WTC11 (cell line): Measurements from ENCODE around the gene SFT2D2. TPM values are rescaled to one million over a fixed set of nuclear protein-coding genes. Genes with fewer than 3 reads are reported as not detected.

Experiments
- ATAC-seq: fragments of 200-7000 bp; cut with Tn5 transposase; 2 replicates; pipeline ENCODE4 v1.10.0; 2021; ENCODE audit warnings: mild to moderate bottlenecking, moderate library complexity
- CTCF ChIA-PET: fragments of 300-600 bp; sonication (Branson Sonifier 250); formaldehyde crosslinking; loops from one replicate; lab custom pipeline; 2021; ENCODE audit warnings: antibody characterized with exemption; lab: Charles Lee
- POLR2A ChIA-PET: fragments of 350-600 bp; sonication (Branson Sonifier 250); formaldehyde crosslinking; loops from one replicate; lab custom pipeline; 2021; ENCODE audit warnings: antibody characterized with exemption; lab: Charles Lee
- DNase-seq: peaks from one replicate; pipeline ENCODE4 v3.0.0; 2021; ENCODE audit warnings: low spot score
- H3K27ac Mint-ChIP-seq: 2 replicates; pipeline ENCODE4 v1.8.0; 2021; ENCODE audit warnings: mixed read lengths
- H3K27me3 Mint-ChIP-seq: 2 replicates; pipeline ENCODE4 v1.8.0; 2021; ENCODE audit warnings: low read depth, mild to moderate bottlenecking, moderate library complexity, mixed read lengths
- H3K36me3 Mint-ChIP-seq: 2 replicates; pipeline ENCODE4 v1.8.0; 2021; ENCODE audit warnings: mixed read lengths
- H3K4me1 Mint-ChIP-seq: 2 replicates; pipeline ENCODE4 v1.8.0; 2022; ENCODE audit warnings: mixed read lengths
- H3K4me3 Mint-ChIP-seq: 2 replicates; pipeline ENCODE4 v1.8.0; 2021; ENCODE audit warnings: mild to moderate bottlenecking, moderate library complexity, mixed read lengths
- H3K9me3 Mint-ChIP-seq: 2 replicates; pipeline ENCODE4 v1.8.0; 2021; ENCODE audit warnings: mixed read lengths
- CREM ChIP-seq: sonication (generic); formaldehyde crosslinking; IDR thresholded peaks from 2 replicates; pipeline ENCODE4 v1.8.1; 2022; ENCODE audit warnings: mild to moderate bottlenecking, missing genetic modification reagents, moderate library complexity
- E2F1 ChIP-seq: sonication (generic); formaldehyde crosslinking; IDR thresholded peaks from 2 replicates; pipeline ENCODE4 v1.8.0; 2022; ENCODE audit warnings: mild to moderate bottlenecking, missing genetic modification reagents
- EMX1 ChIP-seq: fragments of 250-450 bp; sonication (Bioruptor Pico); IDR thresholded peaks from 2 replicates; pipeline ENCODE4 v1.8.0; 2021; ENCODE audit warnings: mild to moderate bottlenecking
- FOXP1 ChIP-seq: sonication (generic); formaldehyde crosslinking; IDR thresholded peaks from 2 replicates; pipeline ENCODE4 v1.8.0; 2022; ENCODE audit warnings: missing genetic modification reagents, mild to moderate bottlenecking, moderate library complexity, borderline replicate concordance
- JAZF1 ChIP-seq: fragments of 250-450 bp; sonication (Bioruptor Pico); IDR thresholded peaks from 2 replicates; pipeline ENCODE4 v1.9.0; 2021; ENCODE audit warnings: moderate library complexity, mild to moderate bottlenecking, inconsistent platforms
- NR1H2 ChIP-seq: sonication (generic); formaldehyde crosslinking; IDR thresholded peaks from 2 replicates; pipeline ENCODE4 v1.9.0; 2021; ENCODE audit warnings: mild to moderate bottlenecking, moderate library complexity, missing genetic modification reagents
- NR2C2 ChIP-seq: sonication (generic); formaldehyde crosslinking; IDR thresholded peaks from 2 replicates; pipeline ENCODE4 v1.8.0; 2022; ENCODE audit warnings: mild to moderate bottlenecking, missing genetic modification reagents
- PREB ChIP-seq: sonication (generic); formaldehyde crosslinking; IDR thresholded peaks from 2 replicates; pipeline ENCODE4 v1.8.1; 2022; ENCODE audit warnings: mild to moderate bottlenecking, missing genetic modification reagents, moderate library complexity, borderline replicate concordance
- SMAD3 ChIP-seq: sonication (generic); formaldehyde crosslinking; IDR thresholded peaks from 2 replicates; pipeline ENCODE4 v1.8.0; 2022; ENCODE audit warnings: missing genetic modification reagents, mild to moderate bottlenecking, borderline replicate concordance
- SP1 ChIP-seq: sonication (generic); formaldehyde crosslinking; conservative IDR thresholded peaks from 2 replicates; pipeline ENCODE4 v1.8.1; 2022; ENCODE audit warnings: missing genetic modification reagents
- STAT6 ChIP-seq: sonication (generic); formaldehyde crosslinking; conservative IDR thresholded peaks from 2 replicates; pipeline ENCODE4 v1.8.1; 2023; ENCODE audit warnings: mild to moderate bottlenecking, low read depth, missing genetic modification reagents, moderate library complexity
- TCF7 ChIP-seq: sonication (generic); formaldehyde crosslinking; IDR thresholded peaks from 2 replicates; pipeline ENCODE4 v1.8.0; 2022; ENCODE audit warnings: mild to moderate bottlenecking, low read depth, missing genetic modification reagents, moderate library complexity
- USF1 ChIP-seq: sonication (generic); formaldehyde crosslinking; IDR thresholded peaks from 2 replicates; pipeline ENCODE4 v1.8.0; 2022; ENCODE audit warnings: mild to moderate bottlenecking, missing genetic modification reagents
- ZBTB21 ChIP-seq: sonication (generic); formaldehyde crosslinking; IDR thresholded peaks from 2 replicates; pipeline ENCODE4 v1.8.1; 2023; ENCODE audit warnings: mild to moderate bottlenecking, missing genetic modification reagents, borderline replicate concordance
- ZBTB43 ChIP-seq: sonication (generic); formaldehyde crosslinking; IDR thresholded peaks from 2 replicates; pipeline ENCODE4 v1.8.1; 2023; ENCODE audit warnings: mild to moderate bottlenecking, missing genetic modification reagents
- ZNF317 ChIP-seq: sonication (generic); formaldehyde crosslinking; IDR thresholded peaks from 2 replicates; pipeline ENCODE4 v1.8.1; 2023; ENCODE audit warnings: low read depth, mild to moderate bottlenecking, moderate library complexity, missing genetic modification reagents, borderline replicate concordance
- ZNF396 ChIP-seq: fragments of 250-450 bp; sonication (Bioruptor Pico); IDR thresholded peaks from 2 replicates; pipeline ENCODE4 v1.8.0; 2021; ENCODE audit warnings: mild to moderate bottlenecking, moderate library complexity, borderline replicate concordance
- total RNA-seq: library from RNA; stranded (reverse); gene quantifications from 3 replicates; pipeline ENCODE4 v1.2.3, GENCODE V29; 2021
- TF ChIP-seq, protein P1 (sequence below): sonication (generic); formaldehyde crosslinking; conservative IDR thresholded peaks from 2 replicates; pipeline ENCODE4 v1.8.1; 2022; ENCODE audit warnings: mild to moderate bottlenecking, missing genetic modification reagents
- TF ChIP-seq, protein P2 (sequence below): sonication (generic); formaldehyde crosslinking; IDR thresholded peaks from 2 replicates; pipeline ENCODE4 v1.8.0; 2022; ENCODE audit warnings: mild to moderate bottlenecking, missing genetic modification reagents
- TF ChIP-seq, protein P3 (sequence below): fragments of 200-600 bp; IDR thresholded peaks from 2 replicates; pipeline ENCODE4 v1.8.0; 2022; ENCODE audit warnings: antibody characterized with exemption

The SFT2D2 gene
- total RNA-seq, 1 experiment from 2014 or later = 23.2 TPM

DNA sequence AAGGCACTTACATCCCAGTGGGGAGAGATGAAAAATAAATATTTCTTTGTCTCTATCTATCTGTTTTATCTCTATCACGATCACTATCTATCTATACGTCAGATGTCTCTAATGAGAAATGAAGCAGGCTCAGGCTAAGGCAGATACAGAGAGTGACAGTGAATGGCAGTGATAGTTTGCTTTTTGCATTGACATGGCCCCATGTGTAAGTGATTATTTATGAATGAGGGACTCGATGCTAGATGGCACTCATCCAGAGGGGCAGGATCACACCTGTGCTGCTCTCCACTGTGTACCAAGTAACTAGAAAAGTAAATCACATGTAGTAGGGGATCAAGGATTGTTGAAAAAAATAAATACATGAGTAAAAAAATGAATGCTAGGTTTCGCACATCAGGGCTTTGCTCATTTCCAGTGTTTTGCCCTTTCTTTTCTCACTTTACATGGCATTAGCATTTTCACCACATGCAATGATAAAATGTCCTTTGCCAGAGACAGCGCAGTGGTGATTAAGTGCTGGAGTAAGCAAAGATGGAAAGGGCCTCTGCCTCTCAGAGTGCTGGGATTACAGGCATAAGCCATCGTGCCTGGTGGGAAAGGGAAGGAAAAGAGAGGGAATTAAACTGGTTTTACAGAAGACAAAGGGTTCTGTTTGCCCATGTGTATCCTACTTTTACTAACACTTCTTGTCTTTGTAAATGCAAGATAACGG is 71.4 kb downstream of the SFT2D2 start (continued):
- TF ChIP-seq STAT6 (CRISPR knock-in tag) = no peak
- TF ChIP-seq SP1 (CRISPR knock-in tag) = no peak
- TF ChIP-seq TCF7 (CRISPR knock-in tag) = no peak
- TF ChIP-seq, protein P1, sequence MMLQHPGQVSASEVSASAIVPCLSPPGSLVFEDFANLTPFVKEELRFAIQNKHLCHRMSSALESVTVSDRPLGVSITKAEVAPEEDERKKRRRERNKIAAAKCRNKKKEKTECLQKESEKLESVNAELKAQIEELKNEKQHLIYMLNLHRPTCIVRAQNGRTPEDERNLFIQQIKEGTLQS (CRISPR knock-in tag) = no peak

GRCh38 chr1:168298446-168298845 is 72.6 kb downstream of the SFT2D2 start:
- no peak overlapping the region for H3K4me3 Mint-ChIP-seq
- peaks cover 5% of the 10 kb centered on the region; the same call in 1 of the 2 replicates for H3K27me3 Mint-ChIP-seq
- POLR2A ChIA-PET = no interaction called here
- no peak for DNase-seq
- TF ChIP-seq SMAD3 = no peak
- no peak for TF ChIP-seq ZNF317 (CRISPR knock-in tag)
- no peak for TF ChIP-seq EMX1
- no peak for TF ChIP-seq FOXP1 (CRISPR knock-in tag)
- no peak for TF ChIP-seq ZNF396 (CRISPR knock-in tag)
- no peak for TF ChIP-seq NR1H2 (CRISPR knock-in tag)
- TF ChIP-seq, protein P2, sequence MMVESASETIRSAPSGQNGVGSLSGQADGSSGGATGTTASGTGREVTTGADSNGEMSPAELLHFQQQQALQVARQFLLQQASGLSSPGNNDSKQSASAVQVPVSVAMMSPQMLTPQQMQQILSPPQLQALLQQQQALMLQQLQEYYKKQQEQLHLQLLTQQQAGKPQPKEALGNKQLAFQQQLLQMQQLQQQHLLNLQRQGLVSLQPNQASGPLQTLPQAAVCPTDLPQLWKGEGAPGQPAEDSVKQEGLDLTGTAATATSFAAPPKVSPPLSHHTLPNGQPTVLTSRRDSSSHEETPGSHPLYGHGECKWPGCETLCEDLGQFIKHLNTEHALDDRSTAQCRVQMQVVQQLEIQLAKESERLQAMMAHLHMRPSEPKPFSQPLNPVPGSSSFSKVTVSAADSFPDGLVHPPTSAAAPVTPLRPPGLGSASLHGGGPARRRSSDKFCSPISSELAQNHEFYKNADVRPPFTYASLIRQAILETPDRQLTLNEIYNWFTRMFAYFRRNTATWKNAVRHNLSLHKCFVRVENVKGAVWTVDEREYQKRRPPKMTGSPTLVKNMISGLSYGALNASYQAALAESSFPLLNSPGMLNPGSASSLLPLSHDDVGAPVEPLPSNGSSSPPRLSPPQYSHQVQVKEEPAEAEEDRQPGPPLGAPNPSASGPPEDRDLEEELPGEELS (CRISPR knock-in tag) = no peak
- no peak for TF ChIP-seq PREB (CRISPR knock-in tag)
- no peak for TF ChIP-seq ZBTB21 (CRISPR knock-in tag)
- no peak for TF ChIP-seq ZBTB43 (CRISPR knock-in tag)
- TF ChIP-seq, protein P3, sequence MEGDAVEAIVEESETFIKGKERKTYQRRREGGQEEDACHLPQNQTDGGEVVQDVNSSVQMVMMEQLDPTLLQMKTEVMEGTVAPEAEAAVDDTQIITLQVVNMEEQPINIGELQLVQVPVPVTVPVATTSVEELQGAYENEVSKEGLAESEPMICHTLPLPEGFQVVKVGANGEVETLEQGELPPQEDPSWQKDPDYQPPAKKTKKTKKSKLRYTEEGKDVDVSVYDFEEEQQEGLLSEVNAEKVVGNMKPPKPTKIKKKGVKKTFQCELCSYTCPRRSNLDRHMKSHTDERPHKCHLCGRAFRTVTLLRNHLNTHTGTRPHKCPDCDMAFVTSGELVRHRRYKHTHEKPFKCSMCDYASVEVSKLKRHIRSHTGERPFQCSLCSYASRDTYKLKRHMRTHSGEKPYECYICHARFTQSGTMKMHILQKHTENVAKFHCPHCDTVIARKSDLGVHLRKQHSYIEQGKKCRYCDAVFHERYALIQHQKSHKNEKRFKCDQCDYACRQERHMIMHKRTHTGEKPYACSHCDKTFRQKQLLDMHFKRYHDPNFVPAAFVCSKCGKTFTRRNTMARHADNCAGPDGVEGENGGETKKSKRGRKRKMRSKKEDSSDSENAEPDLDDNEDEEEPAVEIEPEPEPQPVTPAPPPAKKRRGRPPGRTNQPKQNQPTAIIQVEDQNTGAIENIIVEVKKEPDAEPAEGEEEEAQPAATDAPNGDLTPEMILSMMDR = no peak
- no peak for TF ChIP-seq NR2C2 (CRISPR knock-in tag)
- no peak for TF ChIP-seq E2F1 (CRISPR knock-in tag)
- no peak for TF ChIP-seq CREM (CRISPR knock-in tag)
- no peak for TF ChIP-seq JAZF1 (CRISPR knock-in tag)
- TF ChIP-seq USF1 = no peak
- TF ChIP-seq, all 79 proteins: peak for 0
- Mint-ChIP-seq H3K36me3 (no peaks in the 10 kb centered on the region), H3K9me3 (0 out of 2 replicates have a peak, but pooled peaks cover 3% of the 10 kb centered on the region), H3K27ac (no peak overlapping the region), H3K4me1 (peaks cover 3% of the 10 kb centered on the region; the same call in 1 of the 2 replicates)
- CTCF ChIA-PET = no interaction called here
- ATAC-seq = no peak
